Hepatocyte (in vitro differentiated cells): ENCODE data around the gene RXRA. TPM values are rescaled to one million over a fixed set of nuclear protein-coding genes. Genes with fewer than 3 reads are reported as not detected.

Source experiments
- DNase-seq: peaks from one replicate; pipeline ENCODE4 v3.0.0-alpha.2; 2016; ENCODE audit warnings: low spot score
- H2AFZ ChIP-seq: fragments of 200-600 bp; sonication (generic); 2 replicates; pipeline ENCODE4 v1.6.0; 2016; ENCODE audit warnings: antibody characterized with exemption, mild to moderate bottlenecking
- H3K27ac ChIP-seq: fragments of 200-600 bp; sonication (generic); 2 replicates; pipeline ENCODE4 v1.5.1; 2016; ENCODE audit warnings: mild to moderate bottlenecking
- H3K27me3 ChIP-seq: fragments of 200-600 bp; sonication (generic); 2 replicates; pipeline ENCODE4 v1.6.1; 2016
- H3K36me3 ChIP-seq: fragments of 200-600 bp; sonication (generic); replicated peaks from 2 replicates; pipeline ENCODE4 v1.5.1; 2016; ENCODE audit warnings: low read depth; ENCODE audit not compliant: insufficient read depth
- H3K4me1 ChIP-seq: fragments of 200-600 bp; sonication (generic); 2 replicates; pipeline ENCODE4 v1.5.1; 2016; ENCODE audit warnings: mild to moderate bottlenecking, moderate library complexity; ENCODE audit not compliant: insufficient read depth
- H3K4me2 ChIP-seq: fragments of 200-600 bp; sonication (generic); 2 replicates; pipeline ENCODE4 v1.6.0; 2016
- H3K4me3 ChIP-seq: fragments of 200-600 bp; sonication (generic); 2 replicates; pipeline ENCODE4 v1.5.1; 2016; ENCODE audit warnings: mild to moderate bottlenecking
- H3K79me2 ChIP-seq: fragments of 200-600 bp; sonication (generic); 2 replicates; pipeline ENCODE4 v1.6.0; 2017; ENCODE audit warnings: mild to moderate bottlenecking
- H3K9me2 ChIP-seq: fragments of 200-600 bp; sonication (generic); replicated peaks from 2 replicates; pipeline ENCODE4 v1.6.0; 2017; ENCODE audit warnings: mild to moderate bottlenecking; ENCODE audit not compliant: insufficient read depth
- H3K9me3 ChIP-seq: fragments of 200-600 bp; sonication (generic); 2 replicates; pipeline ENCODE4 v1.5.1; 2016; ENCODE audit warnings: low read depth, mild to moderate bottlenecking
- H4K20me1 ChIP-seq: fragments of 200-600 bp; sonication (generic); 2 replicates; pipeline ENCODE4 v1.6.0; 2016; ENCODE audit warnings: mild to moderate bottlenecking; ENCODE audit not compliant: insufficient read depth, poor library complexity, severe bottlenecking
- CTCF ChIP-seq: fragments of 200-600 bp; sonication (generic); IDR thresholded peaks from 2 replicates; pipeline ENCODE4 v1.5.1; 2016; ENCODE audit warnings: antibody characterized with exemption, mild to moderate bottlenecking; ENCODE audit not compliant: poor library complexity
- EZH2 ChIP-seq: fragments of 200-600 bp; sonication (generic); IDR thresholded peaks from 2 replicates; pipeline ENCODE4 v1.6.1; 2016; ENCODE audit warnings: antibody characterized with exemption, mild to moderate bottlenecking, borderline replicate concordance
- EZH2phosphoT487 ChIP-seq: fragments of 200-600 bp; sonication (generic); IDR thresholded peaks from one replicate; pipeline ENCODE4 v1.6.1; 2018; ENCODE audit warnings: antibody characterized with exemption, mild to moderate bottlenecking, low read depth, moderate library complexity; ENCODE audit not compliant: unreplicated experiment, severe bottlenecking
- WGBS: methylation state at CpG from one replicate; pipeline ENCODE4 v1.1.6; 2016; ENCODE audit warnings: low lambda C conversion rate; ENCODE audit errors: missing lambda C conversion rate; 5-methylcytosine and 5-hydroxymethylcytosine counted together
- polyA plus RNA-seq: library from polyadenylated mRNA; unstranded; fragments of >200 nt; fragmentation: Nextera tagmentation; extraction: Ambion mirVana; gene quantifications from 2 replicates; pipeline ENCODE4 v1.2.1, GENCODE V29; 2016
- total RNA-seq: library from RNA; depleted of rRNA; stranded (reverse); fragments of >200 nt; gene quantifications from 2 replicates; pipeline ENCODE4 v1.2.3, GENCODE V29; 2014

Gene RXRA
- total and polyA plus RNA-seq, 2 experiments from 2014 or later: 35.9 to 41.6 TPM

DNA sequence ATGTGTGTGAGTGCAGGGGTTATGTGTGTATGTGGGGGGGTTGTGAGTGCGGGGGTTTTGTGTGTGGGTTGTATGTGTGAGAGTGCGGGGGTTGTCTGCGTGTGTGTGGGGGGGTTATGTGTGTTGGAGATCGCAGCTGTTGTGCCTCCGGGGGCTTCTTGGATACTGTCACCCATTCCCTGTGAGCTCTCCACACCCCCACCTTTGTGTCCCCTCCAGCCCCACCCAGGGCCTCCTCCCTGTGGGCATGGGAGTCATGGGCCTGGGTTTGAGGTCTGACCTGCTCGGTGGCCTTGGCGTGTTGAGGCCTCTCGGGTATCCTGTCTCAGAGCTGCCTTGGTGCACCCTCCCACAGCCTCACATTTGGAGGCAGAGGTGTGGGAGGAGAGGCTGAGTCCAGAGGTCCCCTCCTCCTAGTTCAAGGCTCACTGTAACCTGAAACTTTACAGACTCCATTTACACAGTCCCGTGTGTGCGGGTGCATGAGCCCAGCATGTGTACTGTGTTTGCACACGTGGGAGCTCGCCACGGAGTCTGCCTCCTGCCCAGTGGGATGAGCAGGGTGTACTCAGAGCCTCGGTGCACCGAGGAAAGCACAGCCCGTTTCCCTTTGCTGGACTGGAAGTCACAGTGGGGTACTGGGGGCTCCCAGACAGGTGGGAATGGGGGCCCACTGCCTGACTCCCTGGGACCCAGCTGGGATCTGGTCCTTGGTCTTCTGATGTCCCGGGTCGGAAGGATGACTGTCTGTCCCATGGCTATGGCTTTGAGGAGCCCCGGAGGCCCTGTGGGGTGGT lies 43.4 kb downstream of the RXRA start:
- Histone ChIP-seq H2AFZ (no peak overlapping the region), H3K4me1 (peaks cover 53% of the 10 kb centered on the region), H3K9me3 (no peaks in the 10 kb centered on the region), H3K79me2 (peaks cover 92% of the 10 kb centered on the region), H3K4me3 (no peak overlapping the region), H4K20me1 (peaks cover 93% of the 10 kb centered on the region), H3K27ac (no peak overlapping the region), H3K9me2 (no peaks in the 10 kb centered on the region), H3K36me3 (no peaks in the 10 kb centered on the region), H3K27me3 (no peaks in the 10 kb centered on the region), H3K4me2 (no peak overlapping the region)
- DNase-seq: no peak
- TF ChIP-seq EZH2: no peak
- no peak for TF ChIP-seq EZH2phosphoT487
- no peak for TF ChIP-seq CTCF
- WGBS: 60% methylated on average over 13 of the region's 19 CpGs

- Histone ChIP-seq H3K27me3 (no peaks in the 10 kb centered on the region), H3K79me2 (peaks cover 92% of the 10 kb centered on the region), H3K4me2 (no peak overlapping the region), H3K4me3 (no peak overlapping the region), H4K20me1 (peaks cover 95% of the 10 kb centered on the region), H2AFZ (no peak overlapping the region), H3K36me3 (no peaks in the 10 kb centered on the region), H3K9me2 (no peaks in the 10 kb centered on the region), H3K9me3 (no peaks in the 10 kb centered on the region), H3K27ac (no peak overlapping the region), H3K4me1 (peaks cover 54% of the 10 kb centered on the region)
- DNase-seq: no peak
- TF ChIP-seq EZH2phosphoT487: no peak
- no peak for TF ChIP-seq EZH2
- TF ChIP-seq CTCF: no peak
- 88% methylated on average over 15 of the region's 15 CpGs for WGBS
Observed at GRCh38 chr9:134370213-134370492, 43.9 kb downstream of the RXRA start.

DNA sequence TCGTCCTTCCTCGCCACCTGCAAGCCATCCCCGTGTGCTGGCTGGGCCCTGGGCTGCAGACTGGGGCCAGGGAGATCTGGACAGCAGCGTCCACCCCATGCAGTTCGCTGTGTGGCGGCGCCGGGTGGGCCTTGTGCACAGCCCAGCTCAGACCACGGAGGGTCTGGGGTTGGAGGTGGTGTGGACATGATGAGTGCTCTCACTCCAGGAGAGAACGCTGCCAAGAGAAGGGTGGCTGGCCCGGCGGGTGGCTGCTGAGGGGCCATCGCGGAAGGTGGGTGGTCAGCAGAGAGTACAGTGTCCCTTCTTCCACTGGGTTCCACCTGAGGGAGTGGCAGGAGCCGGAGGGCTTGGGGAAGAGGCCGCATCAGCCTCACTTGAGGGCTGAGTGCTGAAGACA lies 44.4 kb downstream of the RXRA start:
- WGBS: 92% methylated on average over 16 of the region's 16 CpGs
- Histone ChIP-seq H3K27me3 (no peaks in the 10 kb centered on the region), H4K20me1 (peaks cover 95% of the 10 kb centered on the region), H2AFZ (no peak overlapping the region), H3K9me2 (no peaks in the 10 kb centered on the region), H3K4me2 (no peak overlapping the region), H3K4me1 (peaks cover 54% of the 10 kb centered on the region), H3K36me3 (no peaks in the 10 kb centered on the region), H3K27ac (no peak overlapping the region), H3K79me2 (peaks cover 92% of the 10 kb centered on the region), H3K4me3 (no peak overlapping the region), H3K9me3 (no peaks in the 10 kb centered on the region)
- TF ChIP-seq CTCF (no peak), EZH2 (no peak), EZH2phosphoT487 (no peak)
- no peak for DNase-seq

DNA sequence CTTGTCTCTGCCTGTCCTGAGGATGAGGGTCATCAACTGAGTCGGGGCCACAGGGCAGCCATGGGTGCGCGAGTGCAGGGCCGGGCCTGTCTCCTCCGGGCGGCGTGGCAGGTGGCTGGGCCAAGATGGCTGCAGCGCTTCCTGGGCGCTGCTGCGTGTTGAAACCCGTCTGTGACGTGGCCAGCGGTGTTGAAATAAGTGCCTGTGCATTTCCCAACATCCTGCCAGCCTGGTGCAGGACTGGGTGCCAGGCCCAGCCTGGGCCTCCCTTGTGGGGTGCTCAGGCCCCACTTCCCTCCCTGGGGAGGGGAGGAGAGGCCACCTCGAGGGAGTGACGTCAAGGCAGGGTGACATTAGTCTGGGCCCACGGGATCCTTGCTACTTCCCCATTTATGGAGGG lies 45.5 kb downstream of the RXRA start:
- Histone ChIP-seq H3K36me3 (no peaks in the 10 kb centered on the region), H2AFZ (no peak overlapping the region), H4K20me1 (peaks cover 93% of the 10 kb centered on the region), H3K79me2 (peaks cover 94% of the 10 kb centered on the region), H3K9me3 (no peaks in the 10 kb centered on the region), H3K4me3 (no peak overlapping the region), H3K4me2 (no peak overlapping the region), H3K4me1 (peaks cover 53% of the 10 kb centered on the region), H3K9me2 (no peaks in the 10 kb centered on the region), H3K27me3 (no peaks in the 10 kb centered on the region), H3K27ac (no peak overlapping the region)
- DNase-seq: no peak
- TF ChIP-seq EZH2phosphoT487 (no peak), EZH2 (no peak), CTCF (no peak)
- WGBS: 95% methylated on average over 16 of the region's 16 CpGs
